ENCODE results near the gene SMIM13.

DNA sequence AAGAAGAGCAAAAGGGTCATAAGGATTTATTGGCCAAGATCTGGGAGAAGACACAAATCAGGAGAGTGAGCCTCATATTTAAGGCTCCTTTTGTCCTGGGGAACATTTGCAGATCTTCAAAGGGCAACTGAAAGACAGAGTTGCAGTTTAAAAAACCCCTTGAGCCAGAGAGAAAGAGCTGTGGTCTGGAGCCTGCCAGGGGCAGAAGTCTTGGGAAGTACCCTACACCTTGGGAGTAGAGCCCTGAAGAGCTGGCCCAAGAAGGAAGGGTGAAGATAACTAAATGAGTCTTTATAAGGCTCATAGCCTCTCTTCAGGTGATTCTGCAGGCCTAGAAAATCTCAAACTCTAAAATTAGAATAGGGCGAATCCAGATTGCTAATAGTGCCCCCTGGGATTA is 57.9 kb downstream of the SMIM13 start:
- no peak for TF ChIP-seq CTCF (IDR thresholded peaks at IDR 0.05)
- TF ChIP-seq POLR2A (IDR thresholded peaks at IDR 0.05) = no peak
